ENCODE measurements around the gene SLC16A10. TPM values are rescaled to one million over a fixed set of nuclear protein-coding genes. Genes with fewer than 3 reads are reported as not detected.

Gene SLC16A10
- total and polyA plus RNA-seq, 3 experiments from 2014 or later: 2.2 to 3.5 (median 3.3) TPM

GRCh38 chr6:111113336-111114086 lies 26.2 kb downstream of the SLC16A10 start:
- H3K27ac Mint-ChIP-seq: peak overlapping the region; percentile 11 to 89 (median 60)
- no peak overlapping the region for H3K4me3 ChIP-seq (ENCODE audit: low read length)
- POLR2A ChIA-PET: no interaction called here

GRCh38 chr6:111114087-111114443 lies 26.8 kb downstream of the SLC16A10 start:
- H3K27ac ChIP-seq (ENCODE audit: low read depth, low read length): no peak overlapping the region
- CTCF ChIA-PET: no interaction called here
- H3K27me3 ChIP-seq (ENCODE audit: insufficient read depth, low read length, poor library complexity, severe bottlenecking): no peaks in the 10 kb centered on the region
- no peak overlapping the region for H3K4me3 ChIP-seq (ENCODE audit: low read length)
- Mint-ChIP-seq H3K27me3 (peaks cover 9 to 12% of the 10 kb centered on the region in 2 donors), H3K36me3 (peaks cover 0 to 8% (median 2%) of the 10 kb centered on the region in 3 donors), H3K27ac (peak overlapping the region in 7 of 8 donors; percentile 41 to 89 (median 60)), H3K4me3 (peak overlapping the region in 4 of 7 donors; percentile 4 to 62 (median 40)), H3K4me1 (peaks cover 11 to 17% (median 14%) of the 10 kb centered on the region in 3 donors), H3K9me3 (peaks cover 0 to 3% (median 0%) of the 10 kb centered on the region in 5 donors)
- peak in 1 of 5 donors; percentile 31 for DNase-seq
- POLR2A ChIA-PET: no interaction called here
- peaks cover 27% of the 10 kb centered on the region for H3K4me1 ChIP-seq (ENCODE audit: insufficient read depth, low read length)
- H3K36me3 ChIP-seq (ENCODE audit: insufficient read depth, low read length): no peaks in the 10 kb centered on the region
- no peaks in the 10 kb centered on the region for H3K9me3 ChIP-seq (ENCODE audit: low read length)

More at GRCh38 chr6:111113336-111114086, 26.2 kb downstream of the SLC16A10 start:
- peaks cover 11 to 17% (median 14%) of the 10 kb centered on the region in 3 donors for H3K4me1 Mint-ChIP-seq
- CTCF ChIA-PET: no interaction called here
- H3K4me3 Mint-ChIP-seq: peak overlapping the region in 3 of 7 donors; percentile 4 to 62 (median 34)
- peaks cover 9 to 12% of the 10 kb centered on the region in 2 donors for H3K27me3 Mint-ChIP-seq
- Histone ChIP-seq H3K27ac (ENCODE audit: low read depth, low read length) (no peak overlapping the region), H3K9me3 (ENCODE audit: low read length) (no peaks in the 10 kb centered on the region), H3K36me3 (ENCODE audit: insufficient read depth, low read length) (no peaks in the 10 kb centered on the region), H3K4me1 (ENCODE audit: insufficient read depth, low read length) (peaks cover 27% of the 10 kb centered on the region), H3K27me3 (ENCODE audit: insufficient read depth, low read length, poor library complexity, severe bottlenecking) (no peaks in the 10 kb centered on the region)
- peaks cover 0 to 3% (median 0%) of the 10 kb centered on the region in 5 donors for H3K9me3 Mint-ChIP-seq
- peak in 1 of 5 donors; percentile 31 for DNase-seq
- H3K36me3 Mint-ChIP-seq: peaks cover 0 to 8% (median 2%) of the 10 kb centered on the region in 3 donors

- Mint-ChIP-seq H3K9me3 (peaks cover 0 to 3% (median 0%) of the 10 kb centered on the region in 5 donors), H3K4me1 (peaks cover 11 to 17% (median 14%) of the 10 kb centered on the region in 3 donors), H3K4me3 (no peak overlapping the region), H3K27me3 (peaks cover 7 to 12% of the 10 kb centered on the region in 2 donors), H3K27ac (no peak overlapping the region), H3K36me3 (peaks cover 0 to 8% (median 2%) of the 10 kb centered on the region in 3 donors)
- peak in 1 of 5 donors; percentile 41 for DNase-seq
- ChIA-PET CTCF (no interaction called here), POLR2A (no interaction called here)
- Histone ChIP-seq H3K4me1 (ENCODE audit: insufficient read depth, low read length) (peaks cover 27% of the 10 kb centered on the region), H3K27ac (ENCODE audit: low read depth, low read length) (no peak overlapping the region), H3K4me3 (ENCODE audit: low read length) (no peak overlapping the region), H3K9me3 (ENCODE audit: low read length) (no peaks in the 10 kb centered on the region), H3K36me3 (ENCODE audit: insufficient read depth, low read length) (no peaks in the 10 kb centered on the region), H3K27me3 (ENCODE audit: insufficient read depth, low read length, poor library complexity, severe bottlenecking) (no peaks in the 10 kb centered on the region)
These were observed 27.2 kb downstream of the SLC16A10 start for GRCh38 chr6:111114482-111114881.

GRCh38 chr6:111118826-111119225 lies 31.5 kb downstream of the SLC16A10 start:
- POLR2A ChIA-PET: interaction anchor here (0.6 kb wide), 1 partner anchor 28 kb away, joined by 7 read pairs; no protein-coding TSS in a partner anchor

GRCh38 chr6:111119571-111120329 lies 32.4 kb downstream of the SLC16A10 start:
- peaks cover 16 to 19% (median 16%) of the 10 kb centered on the region in 3 donors for H3K4me1 Mint-ChIP-seq
- DNase-seq: no peak
- H3K4me3 Mint-ChIP-seq: no peak overlapping the region
- Histone ChIP-seq H3K27me3 (ENCODE audit: insufficient read depth, low read length, poor library complexity, severe bottlenecking) (no peaks in the 10 kb centered on the region), H3K36me3 (ENCODE audit: insufficient read depth, low read length) (no peaks in the 10 kb centered on the region), H3K4me3 (ENCODE audit: low read length) (no peak overlapping the region), H3K9me3 (ENCODE audit: low read length) (no peaks in the 10 kb centered on the region), H3K27ac (ENCODE audit: low read depth, low read length) (no peak overlapping the region), H3K4me1 (ENCODE audit: insufficient read depth, low read length) (peaks cover 24% of the 10 kb centered on the region)
- no peaks in the 10 kb centered on the region for H3K9me3 Mint-ChIP-seq
- ChIA-PET CTCF (no interaction called here), POLR2A (no interaction called here)
- no peaks in the 10 kb centered on the region for H3K27me3 Mint-ChIP-seq
- H3K27ac Mint-ChIP-seq: no peak overlapping the region
- peaks cover 0 to 2% (median 0%) of the 10 kb centered on the region in 3 donors for H3K36me3 Mint-ChIP-seq

More at GRCh38 chr6:111118826-111119225, 31.5 kb downstream of the SLC16A10 start:
- Histone ChIP-seq H3K27ac (ENCODE audit: low read depth, low read length) (no peak overlapping the region), H3K9me3 (ENCODE audit: low read length) (no peaks in the 10 kb centered on the region), H3K27me3 (ENCODE audit: insufficient read depth, low read length, poor library complexity, severe bottlenecking) (no peaks in the 10 kb centered on the region), H3K4me1 (ENCODE audit: insufficient read depth, low read length) (peaks cover 32% of the 10 kb centered on the region), H3K4me3 (ENCODE audit: low read length) (no peak overlapping the region), H3K36me3 (ENCODE audit: insufficient read depth, low read length) (no peaks in the 10 kb centered on the region)
- H3K27me3 Mint-ChIP-seq: no peaks in the 10 kb centered on the region
- no peak overlapping the region for H3K27ac Mint-ChIP-seq
- peaks cover 20 to 24% (median 23%) of the 10 kb centered on the region in 3 donors for H3K4me1 Mint-ChIP-seq
- no peaks in the 10 kb centered on the region for H3K9me3 Mint-ChIP-seq
- H3K4me3 Mint-ChIP-seq: no peak overlapping the region
- DNase-seq: no peak
- CTCF ChIA-PET: no interaction called here
- peaks cover 0 to 2% (median 0%) of the 10 kb centered on the region in 3 donors for H3K36me3 Mint-ChIP-seq

GRCh38 chr6:111121789-111122350 lies 34.6 kb downstream of the SLC16A10 start:
- ChIA-PET POLR2A (no interaction called here), CTCF (no interaction called here)
- Histone ChIP-seq H3K4me1 (ENCODE audit: insufficient read depth, low read length) (peaks cover 13% of the 10 kb centered on the region), H3K36me3 (ENCODE audit: insufficient read depth, low read length) (no peaks in the 10 kb centered on the region), H3K9me3 (ENCODE audit: low read length) (no peaks in the 10 kb centered on the region), H3K27me3 (ENCODE audit: insufficient read depth, low read length, poor library complexity, severe bottlenecking) (no peaks in the 10 kb centered on the region), H3K27ac (ENCODE audit: low read depth, low read length) (no peak overlapping the region), H3K4me3 (ENCODE audit: low read length) (no peak overlapping the region)
- Mint-ChIP-seq H3K27me3 (no peaks in the 10 kb centered on the region), H3K4me1 (peaks cover 15 to 16% (median 16%) of the 10 kb centered on the region in 3 donors), H3K36me3 (no peaks in the 10 kb centered on the region), H3K4me3 (peak overlapping the region in 2 of 7 donors; percentile 11 to 26), H3K27ac (peak overlapping the region in 6 of 8 donors; percentile 0 to 79 (median 66)), H3K9me3 (no peaks in the 10 kb centered on the region)
- no peak for DNase-seq

- no peak overlapping the region for H3K27ac ChIP-seq (ENCODE audit: low read depth, low read length)
- no peaks in the 10 kb centered on the region for H3K36me3 ChIP-seq (ENCODE audit: insufficient read depth, low read length)
These were observed 35.4 kb downstream of the SLC16A10 start for GRCh38 chr6:111122458-111123286.

More at GRCh38 chr6:111122458-111123286, 35.4 kb downstream of the SLC16A10 start:
- peak in 2 of 5 donors; percentile 1 to 26 for DNase-seq
- no peak overlapping the region for H3K4me3 ChIP-seq (ENCODE audit: low read length)
- Mint-ChIP-seq H3K4me1 (peaks cover 15 to 16% (median 16%) of the 10 kb centered on the region in 3 donors), H3K4me3 (peak overlapping the region in 3 of 7 donors; percentile 12 to 26 (median 13)), H3K36me3 (no peaks in the 10 kb centered on the region), H3K27ac (peak overlapping the region in 6 of 8 donors; percentile 0 to 79 (median 62)), H3K27me3 (no peaks in the 10 kb centered on the region), H3K9me3 (no peaks in the 10 kb centered on the region)
- ChIA-PET CTCF (no interaction called here), POLR2A (no interaction called here)
- H3K4me1 ChIP-seq (ENCODE audit: insufficient read depth, low read length): peaks cover 13% of the 10 kb centered on the region
- no peaks in the 10 kb centered on the region for H3K9me3 ChIP-seq (ENCODE audit: low read length)
- no peaks in the 10 kb centered on the region for H3K27me3 ChIP-seq (ENCODE audit: insufficient read depth, low read length, poor library complexity, severe bottlenecking)

Measured in CD8-positive, alpha-beta memory T cell (primary cell).